Activated naive CD4-positive, alpha-beta T cell treated with anti-CD3 and anti-CD28 coated beads for 36 hours (primary cell): Measurements from ENCODE around the gene MTFP1. TPM values are rescaled to one million over a fixed set of nuclear protein-coding genes. Genes with fewer than 3 reads are reported as not detected.
"Not testable (repeated sequence)": the region's sequence is repeated elsewhere in the genome, so short reads cannot be mapped to it uniquely, and the experiment has no call there.

Experiments used
- CTCF ChIA-PET: fragments of 350-600 bp; sonication (Branson Sonifier 250); formaldehyde crosslinking; loops from one replicate; lab custom pipeline; 2021; ENCODE audit warnings: antibody characterized with exemption; lab: Charles Lee
- DNase-seq: peaks from one replicate; pipeline ENCODE4 v3.0.0-alpha.2; 2020
- H3K27ac Mint-ChIP-seq: one replicate; pipeline ENCODE4 v1.8.0; 2021; ENCODE audit warnings: mild to moderate bottlenecking, mixed read lengths
- H3K27me3 Mint-ChIP-seq: one replicate; pipeline ENCODE4 v1.8.0; 2021; ENCODE audit warnings: low read depth, mixed read lengths
- H3K36me3 Mint-ChIP-seq: one replicate; pipeline ENCODE4 v1.8.0; 2021; ENCODE audit warnings: low read depth, mixed read lengths
- H3K4me1 Mint-ChIP-seq: one replicate; pipeline ENCODE4 v1.8.0; 2021; ENCODE audit warnings: low read depth, mixed read lengths
- H3K4me3 Mint-ChIP-seq: one replicate; pipeline ENCODE4 v1.8.0; 2021; ENCODE audit warnings: mild to moderate bottlenecking, moderate library complexity, mixed read lengths
- H3K9me3 Mint-ChIP-seq: one replicate; pipeline ENCODE4 v1.8.0; 2021; ENCODE audit warnings: mixed read lengths
- intact Hi-C: fragments of 100-400 bp; cut with micrococcal nuclease; formaldehyde crosslinking; loops from one replicate; pipeline ENCODE4 v1.15.1; 2023
- total RNA-seq, 2 experiments: library from RNA; stranded (reverse); gene quantifications; one replicate each; pipeline ENCODE4 v1.2.3, GENCODE V29; 2021

The MTFP1 gene
- total RNA-seq, 2 experiments from 2014 or later = 36.6 to 37.1 TPM

DNA sequence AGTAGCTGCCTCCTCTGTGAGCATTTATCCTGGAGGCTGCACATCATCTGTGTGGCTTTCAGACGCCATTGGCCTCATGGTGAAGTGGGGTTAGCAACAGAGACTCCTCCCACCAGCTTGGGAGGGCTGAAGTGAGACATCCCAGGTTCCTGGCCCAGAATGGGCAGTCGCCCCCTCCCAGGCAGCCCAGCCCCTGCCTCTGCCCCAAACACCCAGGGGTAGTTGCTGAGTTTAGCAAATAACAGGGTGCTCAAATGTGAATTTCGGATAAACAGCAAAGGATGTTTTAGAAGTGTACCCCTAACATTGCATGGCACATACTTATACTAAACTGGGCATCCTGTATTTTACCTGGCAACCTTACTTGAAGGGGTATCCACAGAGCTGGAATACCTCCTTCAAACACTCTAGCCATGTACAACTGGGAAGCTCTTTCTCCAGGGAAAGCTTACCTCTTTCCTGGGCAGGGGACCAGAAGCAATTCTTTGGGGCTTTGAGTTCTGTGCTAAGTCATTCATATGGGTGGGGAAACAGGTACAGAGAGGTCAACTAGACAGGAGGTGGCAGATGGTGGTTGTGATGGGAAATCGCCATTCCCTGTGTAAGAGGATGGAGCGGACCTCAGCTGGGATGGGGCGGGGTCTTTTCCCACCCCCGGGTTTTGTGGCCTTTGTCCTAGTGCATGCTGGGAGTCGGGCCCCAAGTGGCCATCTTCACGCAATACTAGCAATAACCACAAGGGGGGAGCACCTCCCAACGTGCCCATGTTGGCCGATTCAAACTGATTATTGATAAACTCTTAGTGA is 19.3 kb downstream of the MTFP1 start:
- Mint-ChIP-seq H3K36me3 (no peaks in the 10 kb centered on the region), H3K4me1 (peaks cover 10% of the 10 kb centered on the region), H3K27ac (no peak overlapping the region), H3K4me3 (no peak overlapping the region), H3K9me3 (no peaks in the 10 kb centered on the region), H3K27me3 (peaks cover 24% of the 10 kb centered on the region)
- CTCF ChIA-PET = interaction anchor here (1.0 to 4.1 kb wide), 13 partner anchors 9 to 162 kb away, joined by 3 to 31 read pairs (median 6); partner anchors contain the start of gene TCN2
- peak; percentile 75 for DNase-seq
- intact Hi-C loops = loop anchor here (1.0 to 2.0 kb wide), 2 partner anchors 40 to 310 kb away; no protein-coding TSS in a partner anchor

DNA sequence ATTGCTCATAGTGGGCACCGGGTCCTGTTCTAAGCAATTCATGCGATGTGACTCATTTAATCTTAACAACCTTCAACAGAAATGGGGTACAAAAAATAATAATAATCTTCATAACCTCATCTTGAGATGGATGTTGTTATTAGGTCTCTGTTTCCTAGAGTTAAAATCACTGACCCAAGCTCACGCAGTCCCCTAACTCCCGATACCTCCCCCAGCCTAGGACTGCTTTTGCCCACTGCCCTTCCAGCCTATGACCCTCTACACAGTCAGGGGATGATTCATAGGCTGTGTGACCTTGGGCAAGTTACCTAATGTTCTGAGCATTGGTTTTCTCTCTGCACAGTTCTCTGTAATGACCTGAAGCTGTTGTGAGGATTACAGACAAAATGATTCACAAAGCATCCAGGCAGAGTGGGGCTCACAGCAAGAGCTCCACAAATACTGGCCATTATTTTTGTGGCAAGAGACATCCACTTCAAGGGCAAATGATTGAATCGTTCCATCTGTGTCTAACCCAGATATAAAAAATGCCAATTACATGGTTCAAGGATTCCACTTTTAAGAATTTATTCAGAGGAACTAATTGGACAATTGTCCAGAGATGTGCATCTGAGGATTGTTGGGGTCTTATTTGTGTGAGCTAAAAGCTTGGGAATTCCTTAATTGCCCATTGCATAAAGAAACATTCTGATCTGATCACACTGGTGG is 20.0 kb downstream of the MTFP1 start:
- peaks cover 18% of the 10 kb centered on the region for H3K27me3 Mint-ChIP-seq

DNA sequence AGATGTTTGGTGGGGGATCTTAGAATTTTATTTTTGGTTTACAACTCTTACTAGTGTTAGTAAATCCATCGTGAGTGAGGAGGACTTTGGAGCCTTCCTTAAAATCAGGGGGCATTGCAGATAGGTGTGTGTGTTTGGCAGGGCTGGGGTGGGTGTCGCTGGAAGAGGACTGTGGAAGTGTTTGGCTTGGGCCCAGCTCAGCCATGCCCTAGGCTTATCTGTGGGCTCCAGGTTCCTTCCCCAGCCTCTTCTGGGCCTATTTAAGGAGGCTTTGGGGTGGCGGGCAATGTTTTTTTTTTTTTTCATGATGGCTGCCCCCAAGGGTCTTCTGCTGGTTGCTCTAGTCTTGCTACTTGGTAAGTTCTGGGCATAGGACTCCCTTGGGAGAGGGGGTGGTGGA is 22.1 kb downstream of the MTFP1 start:
- CTCF ChIA-PET = interaction anchor here (4.1 kb wide), 1 partner anchor 37 kb away, joined by 31 read pairs; no protein-coding TSS in a partner anchor
- peaks cover 6% of the 10 kb centered on the region for H3K4me1 Mint-ChIP-seq
- no peak overlapping the region for H3K4me3 Mint-ChIP-seq
- no peak for DNase-seq
- H3K36me3 Mint-ChIP-seq = no peaks in the 10 kb centered on the region
- H3K27me3 Mint-ChIP-seq = peaks cover 24% of the 10 kb centered on the region
- intact Hi-C loops = no loop called here
- H3K9me3 Mint-ChIP-seq = no peaks in the 10 kb centered on the region
- no peak overlapping the region for H3K27ac Mint-ChIP-seq

More for the DNA sequence above, 20.0 kb downstream of the MTFP1 start:
- H3K4me1 Mint-ChIP-seq = peaks cover 10% of the 10 kb centered on the region
- no peaks in the 10 kb centered on the region for H3K9me3 Mint-ChIP-seq
- no peak overlapping the region for H3K27ac Mint-ChIP-seq
- H3K36me3 Mint-ChIP-seq = no peaks in the 10 kb centered on the region
- intact Hi-C loops = loop anchor here (1.0 to 2.0 kb wide), 2 partner anchors 40 to 309 kb away; no protein-coding TSS in a partner anchor
- H3K4me3 Mint-ChIP-seq = no peak overlapping the region
- no peak for DNase-seq
- CTCF ChIA-PET = interaction anchor here (1.0 to 4.1 kb wide), 11 partner anchors 8 to 161 kb away, joined by 3 to 31 read pairs (median 5); partner anchors contain the start of gene TCN2

DNA sequence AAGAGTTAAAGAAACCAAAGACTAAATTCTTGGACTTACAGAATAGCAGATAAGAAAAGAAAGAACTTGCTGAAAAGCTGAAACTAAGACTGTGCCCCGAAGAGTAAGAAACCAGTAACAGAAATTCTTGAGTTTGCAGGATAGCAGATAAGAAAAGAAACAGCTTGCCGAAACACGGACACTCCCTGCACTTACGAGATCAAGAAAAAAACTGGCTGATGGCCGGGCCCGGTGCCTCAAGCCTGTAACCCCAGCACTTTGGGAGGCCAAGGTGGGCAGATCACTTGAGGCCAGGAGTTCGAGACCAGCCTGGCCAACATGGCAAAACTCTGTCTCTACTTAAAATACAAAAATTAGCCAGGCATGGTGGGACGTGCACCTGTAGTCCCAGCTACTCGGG is 25.9 kb downstream of the MTFP1 start:
- DNase-seq, intact Hi-C loops, H3K36me3 Mint-ChIP-seq, H3K27ac Mint-ChIP-seq, H3K9me3 Mint-ChIP-seq, H3K4me3 Mint-ChIP-seq, CTCF ChIA-PET, H3K4me1 Mint-ChIP-seq: not testable (repeated sequence)
- H3K27me3 Mint-ChIP-seq = peaks cover 13% of the 10 kb centered on the region

DNA sequence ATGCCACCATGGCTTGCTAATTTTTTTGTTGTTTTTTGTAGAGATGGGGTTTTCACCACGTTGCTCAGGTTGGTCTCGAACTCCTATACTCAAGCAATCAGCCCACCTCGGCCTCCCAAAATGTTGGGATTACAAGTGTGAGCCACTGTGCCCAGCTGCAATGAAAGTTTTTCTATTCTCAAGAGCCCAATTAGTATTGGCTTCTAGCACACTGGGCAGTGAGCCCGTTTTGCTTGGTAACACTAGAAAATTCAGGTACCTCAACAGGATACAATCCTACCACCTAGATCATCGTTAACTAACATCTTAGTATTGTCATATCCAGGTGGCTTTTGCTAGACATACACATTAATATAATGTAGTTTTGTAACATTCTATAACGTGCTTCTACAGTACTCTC is 27.3 kb downstream of the MTFP1 start:
- no peak for DNase-seq
- no peak overlapping the region for H3K27ac Mint-ChIP-seq
- intact Hi-C loops = no loop called here
- no peaks in the 10 kb centered on the region for H3K36me3 Mint-ChIP-seq
- H3K4me3 Mint-ChIP-seq = no peak overlapping the region
- H3K9me3 Mint-ChIP-seq = no peaks in the 10 kb centered on the region
- H3K27me3 Mint-ChIP-seq = peaks cover 5% of the 10 kb centered on the region
- CTCF ChIA-PET = interaction anchor here (1.3 to 1.6 kb wide), 2 partner anchors 8 to 33 kb away, joined by 3 to 5 read pairs; no protein-coding TSS in a partner anchor
- no peaks in the 10 kb centered on the region for H3K4me1 Mint-ChIP-seq

DNA sequence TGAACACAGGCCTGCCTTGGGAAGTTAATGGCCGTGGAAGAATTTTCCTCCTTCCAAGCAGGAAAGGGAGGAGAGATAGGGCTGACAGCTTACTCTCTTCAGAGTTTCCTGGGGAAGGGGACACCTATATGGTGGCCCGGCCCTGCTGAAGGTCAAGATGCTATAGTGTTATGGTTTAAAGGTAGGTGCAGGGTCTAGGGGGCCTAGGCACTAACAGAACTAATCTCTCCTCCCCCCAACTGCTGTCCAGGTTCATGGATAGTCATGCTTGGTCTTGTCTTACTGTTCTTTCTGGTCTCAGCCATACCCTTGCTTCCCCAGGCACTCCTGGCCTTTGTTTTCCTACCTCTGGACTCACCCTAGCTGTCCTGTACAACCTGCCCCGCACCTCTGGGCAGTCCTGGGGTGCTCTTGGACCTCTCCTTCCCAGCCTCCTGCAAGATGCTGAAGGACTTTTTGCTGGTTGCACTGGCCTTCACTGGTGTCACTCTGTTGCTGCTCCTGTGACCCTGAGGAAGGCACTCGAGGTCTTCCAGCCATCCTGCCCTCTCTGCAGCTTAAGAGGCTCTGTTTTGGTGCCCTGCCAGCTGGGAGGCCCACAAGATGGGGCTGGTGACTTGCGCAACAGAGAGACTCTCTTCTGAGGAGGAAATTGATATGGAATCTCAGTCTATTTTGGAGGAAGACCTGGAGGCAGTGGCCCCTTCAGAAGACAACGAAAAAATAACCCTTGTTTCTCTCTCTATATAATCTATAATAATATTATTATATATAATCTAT is 28.4 kb downstream of the MTFP1 start:
- CTCF ChIA-PET = interaction anchor here (1.3 to 1.6 kb wide), 2 partner anchors 9 to 32 kb away, joined by 3 to 5 read pairs; no protein-coding TSS in a partner anchor
- Mint-ChIP-seq H3K27me3 (peaks cover 5% of the 10 kb centered on the region), H3K4me1 (no peaks in the 10 kb centered on the region), H3K36me3 (no peaks in the 10 kb centered on the region), H3K9me3 (no peaks in the 10 kb centered on the region), H3K4me3 (no peak overlapping the region), H3K27ac (no peak overlapping the region)
- intact Hi-C loops = no loop called here
- DNase-seq = peak; percentile 54

DNA sequence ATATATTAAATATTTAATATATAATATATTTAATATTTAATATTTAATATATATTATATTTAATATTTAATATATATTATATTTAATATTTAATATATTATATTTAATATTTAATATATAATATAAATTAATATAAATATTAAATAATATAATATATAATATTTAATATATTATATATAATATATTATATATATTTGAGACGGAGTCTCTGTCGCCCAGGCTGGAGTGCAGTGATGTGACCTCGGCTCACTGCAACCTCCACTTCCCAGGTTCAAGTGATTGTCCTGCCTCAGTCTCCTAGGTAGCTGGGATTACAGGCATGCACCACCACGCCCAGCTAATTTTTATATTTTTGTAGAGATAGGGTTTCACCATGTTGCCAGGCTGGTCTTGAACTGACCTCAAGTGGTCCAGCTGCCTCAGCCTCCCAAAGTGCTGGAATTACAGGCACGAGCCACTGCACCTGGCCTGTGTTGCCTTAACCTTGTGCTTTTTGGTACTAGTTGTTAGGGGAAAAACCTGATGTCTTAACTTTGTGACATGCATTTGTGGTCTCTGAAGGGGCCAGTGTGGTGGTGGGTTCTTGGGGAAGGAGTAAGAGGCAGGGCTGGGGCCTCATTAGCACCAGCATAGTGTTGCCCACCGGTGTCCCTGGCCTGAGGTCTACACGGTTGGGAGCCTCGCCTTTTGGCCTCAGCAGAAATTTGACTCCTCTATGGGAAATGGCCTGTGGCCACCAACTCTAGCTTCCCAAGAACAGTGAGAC is 29.7 kb downstream of the MTFP1 start:
- H3K4me1 Mint-ChIP-seq = no peaks in the 10 kb centered on the region
- intact Hi-C loops = no loop called here
- H3K4me3 Mint-ChIP-seq = no peak overlapping the region
- no peaks in the 10 kb centered on the region for H3K36me3 Mint-ChIP-seq
- CTCF ChIA-PET = no interaction called here
- peaks cover 5% of the 10 kb centered on the region for H3K27me3 Mint-ChIP-seq
- H3K9me3 Mint-ChIP-seq = no peaks in the 10 kb centered on the region
- H3K27ac Mint-ChIP-seq = no peak overlapping the region
- no peak for DNase-seq

DNA sequence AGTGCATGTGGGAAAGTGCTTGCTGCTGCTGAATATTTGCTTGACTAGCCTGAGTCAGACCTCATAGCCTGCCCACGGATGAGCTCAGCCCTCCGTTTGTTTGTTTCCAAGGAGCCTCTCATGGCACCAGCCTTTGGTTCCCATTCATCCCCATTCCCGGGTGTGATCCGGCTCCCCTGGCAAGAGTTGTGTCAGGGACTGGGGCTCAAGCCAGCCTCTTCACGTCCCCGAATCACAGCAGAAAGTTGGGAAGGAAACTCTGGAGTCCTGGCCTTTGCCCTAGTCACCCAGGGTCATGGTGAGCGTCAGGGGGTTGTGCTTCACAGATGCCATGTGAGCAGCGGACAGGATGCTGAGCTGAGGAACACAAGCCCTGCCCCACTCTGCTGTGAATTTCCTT is 32.4 kb downstream of the MTFP1 start:
- no peak for DNase-seq
- Mint-ChIP-seq H3K36me3 (no peaks in the 10 kb centered on the region), H3K9me3 (no peaks in the 10 kb centered on the region), H3K4me3 (no peak overlapping the region), H3K27me3 (peaks cover 3% of the 10 kb centered on the region), H3K4me1 (no peaks in the 10 kb centered on the region), H3K27ac (no peak overlapping the region)
- intact Hi-C loops = no loop called here
- CTCF ChIA-PET = interaction anchor here (0.6 kb wide), 1 partner anchor 138 kb away, joined by 3 read pairs; no protein-coding TSS in a partner anchor

DNA sequence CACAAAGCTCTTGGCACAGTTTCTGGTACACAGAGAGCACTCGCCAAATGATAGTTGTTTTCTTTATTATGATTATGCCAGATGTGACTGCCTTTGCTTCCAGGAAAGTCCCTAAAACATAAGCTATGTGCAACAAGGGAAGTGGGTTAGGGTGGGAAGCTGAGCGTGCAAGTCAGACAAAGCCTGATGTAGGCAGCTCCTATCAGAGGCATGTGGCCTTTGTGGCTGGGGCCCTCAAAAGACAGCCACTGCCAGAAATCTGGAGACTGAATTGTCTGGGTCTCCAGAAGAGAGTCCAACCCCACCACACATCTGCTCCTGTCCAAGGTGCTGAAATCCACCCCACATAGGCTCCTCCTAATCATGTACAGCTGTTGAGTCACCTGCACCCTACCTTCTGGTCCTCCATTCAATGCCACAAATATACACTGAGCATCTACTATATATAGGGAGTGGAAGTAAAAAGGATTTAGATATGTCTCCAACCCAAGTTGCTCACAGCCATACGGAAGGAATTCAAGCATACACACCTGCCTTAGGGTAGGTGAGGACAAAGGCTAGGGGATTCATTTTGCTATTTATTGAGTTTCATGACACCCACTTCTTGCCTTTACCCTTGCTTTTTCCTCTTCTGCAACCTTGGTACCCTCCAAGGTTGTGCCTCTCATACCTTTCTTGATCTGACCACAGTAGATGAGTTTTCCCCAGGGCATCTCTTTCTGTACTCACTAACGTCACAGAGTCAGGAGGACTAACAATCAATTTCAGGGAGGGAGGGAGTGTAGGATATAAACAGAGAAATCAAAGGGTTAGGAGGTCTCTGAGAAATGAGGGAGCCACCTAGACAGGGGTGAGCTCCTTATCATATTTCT is 33.8 kb downstream of the MTFP1 start:
- CTCF ChIA-PET = interaction anchor here (1.2 kb wide), 1 partner anchor 25 kb away, joined by 4 read pairs; no protein-coding TSS in a partner anchor
- Mint-ChIP-seq H3K9me3 (no peaks in the 10 kb centered on the region), H3K36me3 (no peaks in the 10 kb centered on the region), H3K27ac (no peak overlapping the region), H3K4me1 (no peaks in the 10 kb centered on the region), H3K4me3 (no peak overlapping the region), H3K27me3 (peaks cover 3% of the 10 kb centered on the region)
- peak; percentile 39 for DNase-seq
- intact Hi-C loops = no loop called here

DNA sequence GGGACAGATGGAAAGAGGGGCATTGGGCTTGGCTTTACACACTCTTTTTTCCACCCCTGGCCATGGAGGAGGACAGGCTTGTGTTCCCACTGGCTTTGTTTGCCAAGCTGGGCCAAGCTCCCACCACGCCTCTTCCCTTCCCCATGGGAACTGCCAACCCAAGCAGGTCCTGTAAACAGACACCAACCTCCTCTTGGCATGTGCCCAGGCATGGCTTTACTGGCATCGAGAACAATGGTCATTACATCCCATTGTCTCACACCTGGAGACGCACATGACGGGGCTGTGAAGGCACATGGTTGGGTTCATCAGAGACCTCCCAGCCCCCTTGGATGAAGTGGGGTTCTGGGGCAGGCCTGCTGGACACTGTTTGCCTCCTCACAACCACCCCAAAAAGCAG is 34.6 kb downstream of the MTFP1 start:
- no peak overlapping the region for H3K27ac Mint-ChIP-seq
- H3K4me1 Mint-ChIP-seq = no peaks in the 10 kb centered on the region
- no peak for DNase-seq
- intact Hi-C loops = no loop called here
- CTCF ChIA-PET = no interaction called here
- H3K4me3 Mint-ChIP-seq = no peak overlapping the region
- no peaks in the 10 kb centered on the region for H3K9me3 Mint-ChIP-seq
- H3K27me3 Mint-ChIP-seq = peaks cover 9% of the 10 kb centered on the region
- H3K36me3 Mint-ChIP-seq = no peaks in the 10 kb centered on the region
